HCT116 (cell line): ENCODE measurements around the gene C4orf46. TPM values are rescaled to one million over a fixed set of nuclear protein-coding genes. Genes with fewer than 3 reads are reported as not detected.

Source experiments
- ATAC-seq: fragments of 200-7000 bp; cut with Tn5 transposase; 2 replicates; pipeline ENCODE4 v1.9.1; 2020; ENCODE audit warnings: mild to moderate bottlenecking, moderate library complexity
- Bru-seq: library from RNA; stranded (reverse); fragments of 400-500 nt; gene quantifications from one replicate; lab custom pipeline; 2021; lab: Mats Ljungman, UMichigan
- BruChase-seq, 2 experiments: library from RNA; stranded (reverse); fragments of 400-500 nt; gene quantifications; one replicate each; lab custom pipeline; 2021; lab: Mats Ljungman, UMichigan
- BruUV-seq: library from RNA; stranded (reverse); fragments of 400-500 nt; replicated peaks from 2 replicates; lab custom pipeline; 2021; lab: Mats Ljungman, UMichigan
- CTCF ChIA-PET: fragments of 300-600 bp; sonication (Branson Sonifier 250); formaldehyde crosslinking; loops from one replicate; lab custom pipeline; 2021; ENCODE audit warnings: antibody characterized with exemption; lab: Charles Lee
- POLR2A ChIA-PET: fragments of 300-600, 350-600 bp; sonication (Branson Sonifier 250); formaldehyde crosslinking; loops from one replicate; lab custom pipeline; 2021; ENCODE audit warnings: antibody characterized with exemption; lab: Charles Lee
- RAD21 ChIA-PET, 2 experiments: fragments of 300-600 bp; sonication (Branson Sonifier 250); formaldehyde crosslinking; loops; one replicate each; lab custom pipeline; 2023; ENCODE audit warnings: low total read pairs in 2 of 2; ENCODE audit not compliant: uncharacterized antibody in 2 of 2, unreplicated experiment in 2 of 2, low non-redundant PET in 1 of 2; lab: Charles Lee
- DNase-seq: peaks from one replicate; pipeline ENCODE4 v3.0.0-alpha.2; 2010; ENCODE audit warnings: low read depth, low spot score
- H2AFZ ChIP-seq: fragments of 200-600 bp; shearing (Covaris generic), sonication (generic); 2 replicates; pipeline ENCODE4 v1.6.1; 2017; ENCODE audit warnings: low read depth, mixed run types, mixed read lengths, antibody characterized with exemption, low read length; ENCODE audit not compliant: poor library complexity, severe bottlenecking
- H3K27ac ChIP-seq: 2 replicates; pipeline ENCODE4 v1.5.1; 2012; ENCODE audit warnings: low read depth, low read length
- H3K27me3 ChIP-seq: fragments of 200-600 bp; sonication (generic); 2 replicates; pipeline ENCODE4 v1.6.1; 2016; ENCODE audit warnings: mixed run types, low read length, mixed read lengths; ENCODE audit not compliant: insufficient read depth
- H3K36me3 ChIP-seq, 2 experiments: fragments of 200-500 bp in 1 of 2; fragments of 200-600 bp in 1 of 2; sonication (Bioruptor generic) in 1 of 2; sonication (generic) in 1 of 2; 2 replicates each; pipeline versions ENCODE4 v1.5.1 to v1.6.1; 2014 to 2016; ENCODE audit warnings: low read length in 2 of 2, inconsistent platforms in 1 of 2, mixed read lengths in 1 of 2, mixed run types in 1 of 2; ENCODE audit not compliant: insufficient read depth in 2 of 2, control insufficient read depth in 1 of 2
- H3K4me1 ChIP-seq, 2 experiments: fragments of 200-600 bp in 1 of 2; sonication (generic) in 1 of 2; 2 replicates each; pipeline versions ENCODE4 v1.5.1 to v1.6.1; 2012 to 2017; ENCODE audit warnings: low read length in 2 of 2, inconsistent platforms in 1 of 2, mild to moderate bottlenecking in 1 of 2, mixed read lengths in 1 of 2, mixed run types in 1 of 2, moderate library complexity in 1 of 2; ENCODE audit not compliant: insufficient read depth in 2 of 2, control insufficient read depth in 1 of 2
- H3K4me2 ChIP-seq: fragments of 200-600 bp; sonication (generic); 2 replicates; pipeline ENCODE4 v1.6.1; 2017; ENCODE audit warnings: mixed run types, low read length, mixed read lengths
- H3K4me3 ChIP-seq, 2 experiments: fragments of 200-600 bp in 1 of 2; sonication (generic) in 1 of 2; replicated peaks in 1 of 2; 2 replicates each; pipeline ENCODE4 v1.5.1; 2011 to 2016; ENCODE audit warnings: low read length in 2 of 2, control low read depth in 1 of 2, low read depth in 1 of 2, mild to moderate bottlenecking in 1 of 2, mixed read lengths in 1 of 2, mixed run types in 1 of 2
- H3K79me2 ChIP-seq: fragments of 200-600 bp; sonication (generic); 2 replicates; pipeline ENCODE4 v1.6.1; 2017; ENCODE audit warnings: mild to moderate bottlenecking, mixed run types, low read length, moderate library complexity, mixed read lengths; ENCODE audit not compliant: insufficient read depth
- H3K9ac ChIP-seq: fragments of 200-600 bp; sonication (generic); 2 replicates; pipeline ENCODE4 v1.6.1; 2016; ENCODE audit warnings: low read length, mixed read lengths
- H3K9me2 ChIP-seq: fragments of 200-600 bp; sonication (generic), shearing (Covaris generic); 2 replicates; pipeline ENCODE4 v1.6.1; 2017; ENCODE audit warnings: mixed run types, mild to moderate bottlenecking, moderate library complexity; ENCODE audit not compliant: insufficient read depth
- H3K9me3 ChIP-seq, 2 experiments: fragments of 200-500 bp in 1 of 2; fragments of 200-600 bp in 1 of 2; sonication (Bioruptor generic) in 1 of 2; sonication (generic) in 1 of 2; 2 replicates each; pipeline ENCODE4 v1.6.1; 2014 to 2017; ENCODE audit warnings: low read length in 2 of 2, mixed read lengths in 2 of 2, inconsistent platforms in 1 of 2, low read depth in 1 of 2, mild to moderate bottlenecking in 1 of 2, mixed run types in 1 of 2, moderate library complexity in 1 of 2; ENCODE audit not compliant: control insufficient read depth in 1 of 2, insufficient read depth in 1 of 2
- H4K20me1 ChIP-seq: fragments of 200-600 bp; sonication (generic), shearing (Covaris generic); 2 replicates; pipeline ENCODE4 v1.6.1; 2017; ENCODE audit warnings: mixed run types, mild to moderate bottlenecking, moderate library complexity; ENCODE audit not compliant: insufficient read depth
- CBX3 ChIP-seq: IDR thresholded peaks from 2 replicates; pipeline ENCODE4 v1.6.1; 2012; ENCODE audit warnings: low read depth
- EGR1 ChIP-seq: IDR thresholded peaks from 2 replicates; pipeline ENCODE4 v1.6.1; 2012; ENCODE audit warnings: low read depth
- ELF1 ChIP-seq: IDR thresholded peaks from 2 replicates; pipeline ENCODE4 v1.6.1; 2012; ENCODE audit warnings: low read depth, borderline replicate concordance
- FOSL1 ChIP-seq: IDR thresholded peaks from 2 replicates; pipeline ENCODE4 v1.6.1; 2012; ENCODE audit warnings: low read depth
- POLR2A ChIP-seq: IDR thresholded peaks from 2 replicates; pipeline ENCODE4 v1.7.0; 2011; ENCODE audit warnings: borderline replicate concordance; ENCODE audit not compliant: insufficient read depth, insufficient read length; ENCODE audit errors: extremely low read depth
- POLR2AphosphoS5 ChIP-seq: IDR thresholded peaks from 2 replicates; pipeline ENCODE4 v1.6.1; 2011; ENCODE audit warnings: mild to moderate bottlenecking, low read depth, low read length, moderate library complexity
- RAD21 ChIP-seq: IDR thresholded peaks from 2 replicates; pipeline ENCODE4 v1.6.1; 2012; ENCODE audit warnings: low read depth, mild to moderate bottlenecking
- REST ChIP-seq: IDR thresholded peaks from 2 replicates; pipeline ENCODE4 v1.6.1; 2012; ENCODE audit warnings: low read depth
- ZNF274 ChIP-seq: fragments of 200-500 bp; sonication (Bioruptor generic); IDR thresholded peaks from 2 replicates; pipeline ENCODE4 v1.6.1; 2014; ENCODE audit warnings: mild to moderate bottlenecking, low read depth, low read length, inconsistent platforms
- intact Hi-C: fragments of 100-400 bp; cut with micrococcal nuclease; formaldehyde crosslinking; loops from 2 replicates; pipeline ENCODE4 v1.10.0; 2022
- long read RNA-seq: library from polyadenylated mRNA; unstranded; transcript quantifications from one replicate; pipeline ENCODE4 v2.0.0, GENCODE V29; 2021; ENCODE audit not compliant: unreplicated experiment
- polyA plus RNA-seq: library from polyadenylated mRNA; unstranded; fragments of >200 nt; gene quantifications from 2 replicates; pipeline ENCODE4 v1.2.1, GENCODE V29; 2012; ENCODE audit warnings: missing spikeins
- total RNA-seq: library from RNA; stranded (reverse); gene quantifications from one replicate; pipeline ENCODE4 v1.2.1, GENCODE V29; 2021; ENCODE audit not compliant: unreplicated experiment
- TF ChIP-seq, protein P1 (sequence below), 3 experiments: fragments of 200-600 bp in 1 of 3; sonication (generic) in 1 of 3; IDR thresholded peaks in 2 of 3; conservative IDR thresholded peaks in 1 of 3; 2 replicates each; pipeline ENCODE4 v1.5.1; 2012 to 2017; ENCODE audit warnings: low read depth in 2 of 3, low read length in 2 of 3, antibody characterized with exemption in 1 of 3, borderline replicate concordance in 1 of 3, control low read depth in 1 of 3, mild to moderate bottlenecking in 1 of 3, mixed read lengths in 1 of 3, mixed run types in 1 of 3, moderate library complexity in 1 of 3; ENCODE audit not compliant: insufficient read depth in 1 of 3

Gene C4orf46
- total RNA-seq, result 16.3 TPM
- polyA plus RNA-seq, result 4.7 and 6.9 TPM in 2 replicates
- Bru-seq, nascent RNA, result percentile 81 among the genes with signal in this experiment
- percentile 92 among the genes with signal in this experiment for BruChase-seq, experiment 1, labeled RNA remaining after a 6-hour chase
- percentile 97 among the genes with signal in this experiment for BruChase-seq, experiment 2, labeled RNA remaining after a 2-hour chase
- long read RNA-seq, transcript C4orf46-201 (2 exons, 3,521 nt), result major isoform, 51 of 59 reads
- long read RNA-seq, partial matches to known transcripts, result 0 of 59 reads
- long read RNA-seq, other reads (novel, unspliced or antisense), result 7 of 59 reads

GRCh38 chr4:158671665-158671914 lies at the start of gene C4orf46:
Gene C4orf46 (minus strand): TSS chr4:158671887. CDS start chr4:158671801, 86 bp downstream.
- Histone ChIP-seq H3K4me2 (peak within 1 kb of the TSS; percentile 86), H3K9me2 (no peaks in the 10 kb centered on the region), H3K9me3 (no peaks in the 10 kb centered on the region), H3K4me1 (peaks cover 9 to 17% of the 10 kb centered on the region in 2 experiments; a peak in 3 of 4 replicates), H3K79me2 (peaks cover 48% of the 10 kb centered on the region), H3K36me3 (peaks cover 0 to 4% of the 10 kb centered on the region in 2 experiments; a peak in 1 of 4 replicates), H3K27ac (peak within 1 kb of the TSS; percentile 70), H3K27me3 (no peaks in the 10 kb centered on the region), H2AFZ (peak within 1 kb of the TSS; percentile 63), H3K4me3 (peak within 1 kb of the TSS; percentile 80 to 86), H4K20me1 (no peaks in the 10 kb centered on the region), H3K9ac (peak within 1 kb of the TSS; percentile 91)
- no TSS peak for BruUV-seq
- DNase-seq (no peak), ATAC-seq (no peak)
- ChIA-PET RAD21 (no interaction called here), CTCF (no interaction called here), POLR2A (no interaction called here)
- TF ChIP-seq POLR2A, result peak; percentile 22
- TF ChIP-seq, protein P1, sequence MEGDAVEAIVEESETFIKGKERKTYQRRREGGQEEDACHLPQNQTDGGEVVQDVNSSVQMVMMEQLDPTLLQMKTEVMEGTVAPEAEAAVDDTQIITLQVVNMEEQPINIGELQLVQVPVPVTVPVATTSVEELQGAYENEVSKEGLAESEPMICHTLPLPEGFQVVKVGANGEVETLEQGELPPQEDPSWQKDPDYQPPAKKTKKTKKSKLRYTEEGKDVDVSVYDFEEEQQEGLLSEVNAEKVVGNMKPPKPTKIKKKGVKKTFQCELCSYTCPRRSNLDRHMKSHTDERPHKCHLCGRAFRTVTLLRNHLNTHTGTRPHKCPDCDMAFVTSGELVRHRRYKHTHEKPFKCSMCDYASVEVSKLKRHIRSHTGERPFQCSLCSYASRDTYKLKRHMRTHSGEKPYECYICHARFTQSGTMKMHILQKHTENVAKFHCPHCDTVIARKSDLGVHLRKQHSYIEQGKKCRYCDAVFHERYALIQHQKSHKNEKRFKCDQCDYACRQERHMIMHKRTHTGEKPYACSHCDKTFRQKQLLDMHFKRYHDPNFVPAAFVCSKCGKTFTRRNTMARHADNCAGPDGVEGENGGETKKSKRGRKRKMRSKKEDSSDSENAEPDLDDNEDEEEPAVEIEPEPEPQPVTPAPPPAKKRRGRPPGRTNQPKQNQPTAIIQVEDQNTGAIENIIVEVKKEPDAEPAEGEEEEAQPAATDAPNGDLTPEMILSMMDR (IDR thresholded peaks at IDR 0.05 in 2 of 3, conservative IDR thresholded peaks at IDR 0.05 in 1 of 3; ENCODE audit: borderline replicate concordance in 1 of 3, insufficient read depth in 1 of 3, low read depth in 2 of 3, low read length in 2 of 3), result no peak
- intact Hi-C loops, result loop anchor here (5.0 kb wide), 2 partner anchors 51 to 776 kb away; partner anchors contain the start of gene PPID

GRCh38 chr4:158715802-158716201 lies 44.1 kb upstream of the C4orf46 start:
- no peaks in the 10 kb centered on the region for H3K9me3 ChIP-seq
- DNase-seq, result no peak
- ChIA-PET CTCF (no interaction called here), RAD21 (no interaction called here), POLR2A (no interaction called here)
- peaks cover 41% of the 10 kb centered on the region for H3K79me2 ChIP-seq
- BruUV-seq, result no TSS peak
- H4K20me1 ChIP-seq, result no peaks in the 10 kb centered on the region
- H3K36me3 ChIP-seq, result peaks cover 63 to 68% of the 10 kb centered on the region in 2 experiments; a peak in 3 of 4 replicates
- no peaks in the 10 kb centered on the region for H3K27me3 ChIP-seq
- intact Hi-C loops, result no loop called here
- H3K27ac ChIP-seq, result no peak overlapping the region
- no peak overlapping the region for H2AFZ ChIP-seq
- no peak overlapping the region for H3K9ac ChIP-seq
- H3K4me2 ChIP-seq, result no peak overlapping the region
- no peaks in the 10 kb centered on the region for H3K9me2 ChIP-seq
- no peaks in the 10 kb centered on the region for H3K4me1 ChIP-seq
- H3K4me3 ChIP-seq, result no peak overlapping the region
- ATAC-seq, result no peak
- TF ChIP-seq POLR2AphosphoS5 (no peak), FOSL1 (no peak), CBX3 (no peak), ZNF274 (no peak), REST (no peak), POLR2A (no peak), RAD21 (no peak), EGR1 (no peak), ELF1 (no peak)
- TF ChIP-seq, protein P1 (IDR thresholded peaks at IDR 0.05 in 2 of 3, conservative IDR thresholded peaks at IDR 0.05 in 1 of 3; ENCODE audit: borderline replicate concordance in 1 of 3, insufficient read depth in 1 of 3, low read depth in 2 of 3, low read length in 2 of 3), result no peak
